ENCODE measurements around the gene SECISBP2L.

Gene SECISBP2L

DNA sequence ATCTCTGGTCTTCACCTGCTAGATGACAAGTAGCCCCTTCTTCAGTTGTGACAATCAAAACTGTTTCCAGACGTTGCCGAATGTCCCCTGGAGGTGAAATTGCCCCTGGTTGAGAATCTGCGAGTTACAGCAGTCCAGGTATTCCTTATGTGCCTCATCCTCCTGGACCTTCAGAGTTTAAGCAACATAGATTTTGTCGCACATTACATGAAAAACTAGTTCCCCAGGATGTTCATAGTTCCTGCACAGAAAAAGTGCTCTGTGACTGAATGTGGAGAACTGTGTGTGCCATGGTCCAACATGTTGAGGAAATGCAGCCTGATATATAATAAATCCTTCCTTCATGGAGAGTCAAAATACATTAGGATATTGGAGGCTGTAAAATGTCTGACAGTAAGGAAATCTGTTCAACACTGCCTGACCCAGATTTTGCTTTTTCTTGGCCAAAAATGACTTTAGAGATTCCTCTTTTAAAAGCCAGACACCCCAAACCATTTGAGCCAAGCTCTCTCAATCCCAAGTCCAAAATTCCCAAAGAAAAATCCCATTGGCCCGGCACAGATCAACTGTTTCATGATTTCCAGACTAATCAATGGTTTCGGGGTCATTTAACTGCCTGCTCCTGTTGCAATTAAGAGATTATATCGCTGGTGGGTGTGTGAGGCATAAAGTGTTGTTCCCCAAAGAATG lies 62.1 kb downstream of the SECISBP2L start:
- no peak for TF ChIP-seq ZFX (IDR thresholded peaks at IDR 0.05; ENCODE audit: borderline replicate concordance)
- TF ChIP-seq, protein P1, sequence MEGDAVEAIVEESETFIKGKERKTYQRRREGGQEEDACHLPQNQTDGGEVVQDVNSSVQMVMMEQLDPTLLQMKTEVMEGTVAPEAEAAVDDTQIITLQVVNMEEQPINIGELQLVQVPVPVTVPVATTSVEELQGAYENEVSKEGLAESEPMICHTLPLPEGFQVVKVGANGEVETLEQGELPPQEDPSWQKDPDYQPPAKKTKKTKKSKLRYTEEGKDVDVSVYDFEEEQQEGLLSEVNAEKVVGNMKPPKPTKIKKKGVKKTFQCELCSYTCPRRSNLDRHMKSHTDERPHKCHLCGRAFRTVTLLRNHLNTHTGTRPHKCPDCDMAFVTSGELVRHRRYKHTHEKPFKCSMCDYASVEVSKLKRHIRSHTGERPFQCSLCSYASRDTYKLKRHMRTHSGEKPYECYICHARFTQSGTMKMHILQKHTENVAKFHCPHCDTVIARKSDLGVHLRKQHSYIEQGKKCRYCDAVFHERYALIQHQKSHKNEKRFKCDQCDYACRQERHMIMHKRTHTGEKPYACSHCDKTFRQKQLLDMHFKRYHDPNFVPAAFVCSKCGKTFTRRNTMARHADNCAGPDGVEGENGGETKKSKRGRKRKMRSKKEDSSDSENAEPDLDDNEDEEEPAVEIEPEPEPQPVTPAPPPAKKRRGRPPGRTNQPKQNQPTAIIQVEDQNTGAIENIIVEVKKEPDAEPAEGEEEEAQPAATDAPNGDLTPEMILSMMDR (IDR thresholded peaks at IDR 0.05) = no peak
- H3K27ac ChIP-seq = no peak overlapping the region

DNA sequence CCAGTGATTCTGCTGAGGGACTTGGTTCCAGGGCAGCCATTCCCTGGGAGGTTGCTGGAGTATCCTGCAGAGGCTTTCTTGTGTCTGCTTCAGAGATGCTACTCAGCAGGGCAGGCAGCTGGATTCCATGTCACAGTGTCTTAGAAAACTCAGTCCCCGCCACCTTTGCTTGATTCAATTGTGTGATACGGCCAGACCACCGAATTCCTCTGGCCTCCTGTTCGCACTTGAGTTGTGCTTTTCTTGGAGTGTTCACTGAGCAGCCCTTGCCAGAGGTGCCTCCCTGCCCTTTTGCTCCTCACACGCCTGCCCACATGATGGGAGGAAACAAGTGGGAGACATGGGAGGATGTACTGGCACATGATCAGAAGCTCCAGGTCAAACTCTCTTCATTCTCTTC lies 62.9 kb downstream of the SECISBP2L start:
- TF ChIP-seq ZFX (IDR thresholded peaks at IDR 0.05; ENCODE audit: borderline replicate concordance) = no peak
- TF ChIP-seq, protein P1 (IDR thresholded peaks at IDR 0.05) = no peak
- H3K27ac ChIP-seq = no peak overlapping the region

DNA sequence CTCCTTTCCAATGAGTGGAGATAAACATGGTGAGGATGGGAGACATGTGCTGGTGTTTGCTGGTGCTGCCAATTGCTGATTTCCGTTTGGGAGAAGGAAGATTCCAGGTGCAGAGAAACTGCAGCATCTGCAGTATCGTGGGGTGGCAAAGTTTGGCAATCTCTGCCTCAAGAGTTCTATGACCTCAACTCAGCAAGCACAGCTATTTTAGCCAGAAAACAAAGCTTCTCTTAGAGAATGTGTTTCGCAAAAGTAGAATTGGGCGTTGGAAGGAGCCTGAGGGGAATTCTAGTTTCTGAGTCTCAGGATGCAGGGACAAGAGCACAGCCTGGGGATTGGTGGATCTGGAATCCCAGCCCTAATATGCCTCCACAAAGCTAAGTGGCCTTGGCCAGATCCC lies 64.3 kb downstream of the SECISBP2L start:
- TF ChIP-seq ZFX (IDR thresholded peaks at IDR 0.05; ENCODE audit: borderline replicate concordance) = no peak
- TF ChIP-seq, protein P1 (IDR thresholded peaks at IDR 0.05) = no peak
- H3K27ac ChIP-seq = no peak overlapping the region

DNA sequence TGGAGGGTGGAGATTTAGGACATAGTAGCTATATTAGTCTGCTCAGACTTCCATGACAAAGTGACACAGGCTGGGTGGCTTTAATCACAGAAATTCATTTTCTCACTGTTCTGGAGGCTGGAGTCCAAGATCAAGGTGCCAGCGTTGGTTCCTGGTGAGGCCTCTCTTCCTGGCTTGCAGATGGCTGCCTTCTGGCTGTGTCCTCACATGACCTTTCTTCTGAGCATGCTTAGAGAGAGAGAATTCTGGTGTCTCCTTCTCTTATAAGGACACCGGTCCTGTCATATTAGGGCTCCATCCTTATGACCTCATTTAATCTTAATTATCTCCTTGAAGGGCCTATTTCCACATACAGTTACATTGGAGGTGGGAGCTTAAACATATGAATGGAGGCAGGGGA lies 67.6 kb downstream of the SECISBP2L start:
- no peak for TF ChIP-seq ZFX (IDR thresholded peaks at IDR 0.05; ENCODE audit: borderline replicate concordance)
- TF ChIP-seq, protein P1 (IDR thresholded peaks at IDR 0.05) = no peak
- no peak overlapping the region for H3K27ac ChIP-seq

DNA sequence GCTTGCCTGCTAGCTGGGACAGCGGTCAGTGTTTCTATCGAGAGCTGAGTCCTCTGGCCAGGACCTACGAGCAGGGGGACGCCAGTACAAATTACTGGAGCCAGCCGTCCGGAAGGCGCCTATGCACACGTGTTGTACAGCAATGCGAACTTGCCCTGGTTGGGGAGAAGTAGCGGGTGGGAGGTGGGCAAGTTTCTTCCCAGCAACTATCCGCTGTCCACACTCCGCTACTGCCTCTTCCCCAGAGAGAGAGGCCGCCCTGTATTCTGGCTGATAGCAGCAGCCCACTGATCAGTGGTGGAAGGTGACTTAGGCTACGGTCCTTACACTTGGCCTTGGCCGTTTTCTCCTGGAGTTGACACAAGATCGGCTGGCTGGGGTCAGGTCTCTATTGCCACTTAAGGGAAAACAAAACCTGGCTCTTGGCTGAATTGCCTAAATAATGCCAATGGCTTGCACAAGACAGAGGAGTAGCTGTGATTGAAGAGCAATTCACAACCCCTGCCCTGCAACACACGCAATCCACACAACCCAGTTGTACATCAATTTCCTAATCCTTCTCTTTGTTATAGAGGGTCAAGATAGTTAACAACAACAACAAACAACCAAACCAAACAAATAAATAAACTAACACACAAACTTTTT lies 69.7 kb downstream of the SECISBP2L start:
- H3K27ac ChIP-seq = no peak overlapping the region
- TF ChIP-seq, protein P1 (IDR thresholded peaks at IDR 0.05) = no peak
- TF ChIP-seq ZFX (IDR thresholded peaks at IDR 0.05; ENCODE audit: borderline replicate concordance) = no peak

DNA sequence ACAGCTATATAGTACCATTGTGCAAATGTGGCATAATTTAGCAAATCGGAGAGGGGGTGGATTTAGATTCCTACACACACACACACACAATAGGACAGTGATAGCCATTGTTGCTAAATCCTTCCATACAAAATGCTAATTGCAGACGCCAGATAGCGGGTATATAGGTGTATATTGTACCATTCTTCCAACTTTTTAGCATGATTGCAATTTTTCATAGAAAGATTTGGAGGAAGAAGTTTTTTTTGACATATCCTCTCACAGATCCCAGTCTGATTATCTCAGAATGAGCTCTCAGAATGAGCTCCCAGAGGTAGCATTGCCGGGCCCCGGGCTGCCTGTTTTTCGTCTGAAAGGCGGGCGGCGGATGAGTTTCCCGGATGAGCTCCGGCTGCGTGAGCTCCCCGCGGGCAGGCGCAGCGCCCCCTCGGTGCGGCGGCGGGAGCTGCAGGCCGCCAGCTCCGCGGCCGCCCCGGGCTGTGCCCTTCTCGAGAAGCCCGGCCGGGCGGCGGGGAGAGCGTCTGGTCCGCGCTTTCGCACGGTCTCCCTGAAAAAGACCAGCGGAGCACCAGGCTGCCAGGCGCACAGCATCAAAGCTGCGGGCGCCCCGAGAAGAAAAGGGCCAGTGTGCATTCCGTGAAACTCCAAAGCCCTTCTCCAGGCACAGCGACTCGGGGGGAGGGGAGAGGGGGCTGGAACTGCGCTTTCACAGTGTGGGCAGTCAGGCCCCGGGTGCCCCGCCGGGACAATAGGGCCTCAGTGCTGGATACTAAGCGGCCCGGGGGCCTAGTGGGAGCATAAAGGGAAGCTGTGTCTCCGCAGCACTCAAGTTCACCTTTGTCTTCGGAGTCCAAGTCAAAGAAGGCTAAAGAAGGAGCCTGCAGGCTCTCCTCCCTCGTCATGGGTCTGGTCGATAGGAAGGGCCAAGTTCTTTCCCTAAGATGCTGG lies 70.5 kb downstream of the SECISBP2L start:
- no peak overlapping the region for H3K27ac ChIP-seq
- TF ChIP-seq, protein P1 (IDR thresholded peaks at IDR 0.05) = peak; percentile 98
- TF ChIP-seq ZFX (IDR thresholded peaks at IDR 0.05; ENCODE audit: borderline replicate concordance) = no peak

Data from 22Rv1 (cell line).